GM12865 (cell line): Measurements from ENCODE around the gene DNAJB6.

Experiments
- DNase-seq: peaks from one replicate; pipeline ENCODE4 v3.0.0; 2010; ENCODE audit warnings: low read depth
- H3K4me3 ChIP-seq: 2 replicates; pipeline ENCODE4 v1.5.1; 2011; ENCODE audit warnings: mild to moderate bottlenecking, low read depth, low read length, control low read depth
- TF ChIP-seq, protein P1 (sequence below): IDR thresholded peaks from 2 replicates; pipeline ENCODE4 v1.5.1; 2011; ENCODE audit warnings: low read length, control low read depth, low read depth, inconsistent platforms; ENCODE audit not compliant: insufficient read depth; ENCODE audit errors: missing control alignments

The DNAJB6 gene

DNA sequence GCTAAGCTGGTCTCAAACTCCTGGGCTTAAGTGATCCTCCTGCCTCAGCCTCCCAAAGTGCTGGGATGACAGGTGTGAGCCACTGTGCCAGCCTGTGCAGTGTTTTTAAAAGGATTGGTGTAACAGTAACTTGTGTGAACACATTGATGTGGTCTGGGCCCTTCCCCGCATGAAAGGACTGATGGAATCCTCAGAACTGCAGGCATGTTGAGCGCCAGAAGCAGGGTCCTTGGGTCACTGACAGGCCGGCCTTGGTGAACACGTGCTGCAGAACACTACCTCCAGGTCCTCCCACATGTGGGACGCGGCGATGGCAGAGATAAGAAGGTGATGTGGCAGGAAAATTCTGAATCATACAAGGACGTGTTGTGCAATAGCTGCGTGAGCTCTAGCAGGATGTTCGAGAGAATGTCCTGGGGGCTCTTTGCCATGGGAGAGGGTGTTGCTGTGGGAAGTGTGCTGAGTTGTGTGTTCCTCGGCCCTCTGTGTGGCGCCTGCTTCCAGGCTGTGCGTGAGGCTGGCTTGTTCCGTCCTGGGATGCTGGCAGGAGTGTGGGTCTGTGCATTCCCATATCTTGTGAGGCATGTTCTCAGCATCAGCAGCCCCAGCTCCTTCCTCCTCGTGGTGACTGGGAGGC is 68.2 kb downstream of the DNAJB6 start:
- H3K4me3 ChIP-seq: no peak overlapping the region
- no peak for DNase-seq
- TF ChIP-seq, protein P1, sequence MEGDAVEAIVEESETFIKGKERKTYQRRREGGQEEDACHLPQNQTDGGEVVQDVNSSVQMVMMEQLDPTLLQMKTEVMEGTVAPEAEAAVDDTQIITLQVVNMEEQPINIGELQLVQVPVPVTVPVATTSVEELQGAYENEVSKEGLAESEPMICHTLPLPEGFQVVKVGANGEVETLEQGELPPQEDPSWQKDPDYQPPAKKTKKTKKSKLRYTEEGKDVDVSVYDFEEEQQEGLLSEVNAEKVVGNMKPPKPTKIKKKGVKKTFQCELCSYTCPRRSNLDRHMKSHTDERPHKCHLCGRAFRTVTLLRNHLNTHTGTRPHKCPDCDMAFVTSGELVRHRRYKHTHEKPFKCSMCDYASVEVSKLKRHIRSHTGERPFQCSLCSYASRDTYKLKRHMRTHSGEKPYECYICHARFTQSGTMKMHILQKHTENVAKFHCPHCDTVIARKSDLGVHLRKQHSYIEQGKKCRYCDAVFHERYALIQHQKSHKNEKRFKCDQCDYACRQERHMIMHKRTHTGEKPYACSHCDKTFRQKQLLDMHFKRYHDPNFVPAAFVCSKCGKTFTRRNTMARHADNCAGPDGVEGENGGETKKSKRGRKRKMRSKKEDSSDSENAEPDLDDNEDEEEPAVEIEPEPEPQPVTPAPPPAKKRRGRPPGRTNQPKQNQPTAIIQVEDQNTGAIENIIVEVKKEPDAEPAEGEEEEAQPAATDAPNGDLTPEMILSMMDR: no peak

DNA sequence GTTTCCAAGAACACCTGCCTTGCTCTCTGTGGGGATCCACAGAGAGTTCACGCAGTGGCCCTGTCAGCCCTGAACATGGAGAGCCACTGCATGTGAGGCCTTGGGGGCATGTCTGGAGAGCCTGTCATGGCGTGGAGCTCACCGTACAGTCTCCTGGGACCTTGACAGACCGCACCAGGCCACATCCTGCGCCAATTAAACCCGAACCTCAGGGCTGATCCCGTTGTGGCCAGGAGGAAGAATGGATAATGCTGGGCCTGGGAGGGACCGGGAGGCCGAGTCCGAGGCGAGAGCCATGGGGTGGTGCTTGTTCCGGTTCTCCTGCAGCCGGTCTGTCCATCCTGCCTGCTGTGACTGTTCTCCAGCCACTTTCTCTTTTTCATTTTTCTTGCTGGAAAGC is 68.7 kb downstream of the DNAJB6 start:
- H3K4me3 ChIP-seq: no peak overlapping the region
- TF ChIP-seq, protein P1: no peak
- DNase-seq: no peak

GRCh38 chr7:157405914-157406810 is 69.4 kb downstream of the DNAJB6 start:
- TF ChIP-seq, protein P1: no peak
- no peak for DNase-seq
- no peak overlapping the region for H3K4me3 ChIP-seq

DNA sequence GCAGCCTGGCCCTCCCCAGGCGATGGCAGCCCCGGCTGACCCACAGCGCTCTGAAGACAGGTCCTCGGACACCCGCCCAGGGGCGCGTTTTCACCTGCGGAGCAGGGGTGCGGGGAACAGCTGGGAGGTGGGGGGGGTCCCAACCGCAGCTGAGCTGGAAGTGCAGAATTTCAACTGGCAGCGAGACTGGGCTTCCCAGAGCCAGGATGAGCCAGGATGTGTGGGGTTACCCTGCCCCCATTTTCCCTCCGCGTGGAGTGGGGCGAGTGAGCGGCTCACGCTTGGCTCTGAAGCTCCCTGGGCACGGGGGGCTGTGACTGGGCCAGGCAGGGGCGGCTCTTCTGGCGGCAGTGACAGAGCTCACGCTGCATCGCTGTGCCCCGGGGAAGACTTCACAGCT is 70.2 kb downstream of the DNAJB6 start:
- TF ChIP-seq, protein P1: no peak
- H3K4me3 ChIP-seq: no peak overlapping the region
- DNase-seq: no peak

- DNase-seq: no peak
- H3K4me3 ChIP-seq: no peak overlapping the region
- TF ChIP-seq, protein P1: no peak
These were observed 70.9 kb downstream of the DNAJB6 start for GRCh38 chr7:157407512-157408257.

DNA sequence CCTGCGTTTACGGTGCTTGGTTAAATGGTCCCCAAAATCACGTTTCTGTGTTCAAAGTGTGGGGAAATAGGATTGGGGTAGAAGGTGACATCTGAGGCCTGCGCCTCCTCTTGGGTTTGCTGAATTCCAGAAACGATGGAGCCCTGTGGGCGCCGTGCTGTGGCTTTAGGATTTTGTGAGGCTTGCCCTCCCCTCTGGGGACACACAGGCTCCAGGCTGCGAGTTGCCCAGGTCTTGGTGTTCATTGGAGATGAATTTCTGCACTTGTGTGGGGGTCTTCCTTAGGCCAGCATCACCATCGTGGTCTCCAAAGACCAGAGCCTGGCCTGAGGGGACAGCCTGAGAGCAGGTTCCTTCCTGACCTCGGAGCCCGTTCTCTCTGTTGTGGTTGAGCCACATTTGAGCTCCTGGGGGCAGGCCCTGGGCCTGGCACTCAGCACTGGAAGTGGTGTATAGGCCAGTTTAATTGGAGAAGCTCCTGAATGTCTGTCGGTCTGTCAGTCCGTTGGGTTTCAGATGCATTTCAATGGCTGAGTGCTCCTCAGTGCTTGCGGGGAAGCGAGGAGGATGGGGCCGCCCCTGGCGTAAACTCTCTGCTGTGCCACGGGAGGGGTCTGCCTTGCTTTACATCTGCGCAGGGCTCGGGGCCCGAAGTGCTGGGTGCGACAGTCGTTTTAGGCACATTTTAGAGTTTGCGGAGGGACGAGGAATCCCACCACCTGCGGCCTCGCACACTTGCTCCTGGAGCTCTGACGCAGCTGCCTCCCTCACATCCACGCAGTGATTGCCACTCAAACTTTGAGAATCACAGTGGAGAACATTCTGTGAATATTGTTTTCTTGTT is 71.7 kb downstream of the DNAJB6 start:
- TF ChIP-seq, protein P1: no peak
- no peak overlapping the region for H3K4me3 ChIP-seq
- DNase-seq: no peak
